Ishikawa (cell line): ENCODE measurements around the gene TRIM2.

Source experiments
- CEBPB ChIP-seq: IDR thresholded peaks from 2 replicates; pipeline ENCODE4 v1.6.1; 2012
- CREB1 ChIP-seq: IDR thresholded peaks from 2 replicates; pipeline ENCODE4 v1.6.1; 2012; ENCODE audit warnings: low read depth
- EGR1 ChIP-seq: IDR thresholded peaks from 2 replicates; pipeline ENCODE4 v1.6.1; 2012
- EP300 ChIP-seq: IDR thresholded peaks from 2 replicates; pipeline ENCODE4 v1.6.1; 2012; ENCODE audit warnings: borderline replicate concordance
- FOXM1 ChIP-seq: IDR thresholded peaks from 2 replicates; pipeline ENCODE4 v1.6.1; 2012; ENCODE audit warnings: low read depth, borderline replicate concordance
- NFIC ChIP-seq: IDR thresholded peaks from 2 replicates; pipeline ENCODE4 v1.6.1; 2012
- RAD21 ChIP-seq: IDR thresholded peaks from 2 replicates; pipeline ENCODE4 v1.6.1; 2012; ENCODE audit warnings: low read depth
- TAF1 ChIP-seq: IDR thresholded peaks from 2 replicates; pipeline ENCODE4 v1.6.1; 2012; ENCODE audit warnings: low read depth, mild to moderate bottlenecking
- TCF12 ChIP-seq: IDR thresholded peaks from 2 replicates; pipeline ENCODE4 v1.6.1; 2012; ENCODE audit warnings: low read depth
- TEAD4 ChIP-seq: IDR thresholded peaks from 2 replicates; pipeline ENCODE4 v1.6.1; 2012
- USF1 ChIP-seq: IDR thresholded peaks from 2 replicates; pipeline ENCODE4 v1.6.1; 2012
- YY1 ChIP-seq: IDR thresholded peaks from 2 replicates; pipeline ENCODE4 v1.6.1; 2012; ENCODE audit warnings: low read depth
- ZBTB7A ChIP-seq: IDR thresholded peaks from 2 replicates; pipeline ENCODE4 v1.6.1; 2012; ENCODE audit warnings: low read depth
- TF ChIP-seq, protein P1 (sequence below): IDR thresholded peaks from 2 replicates; pipeline ENCODE4 v1.6.1; 2012
- TF ChIP-seq, protein P2 (sequence below): IDR thresholded peaks from 2 replicates; pipeline ENCODE4 v1.6.1; 2012; ENCODE audit warnings: low read depth, mild to moderate bottlenecking

TRIM2 gene

GRCh38 chr4:153281476-153281875 lies 77.2 kb downstream of the TRIM2 start:
- no peak for TF ChIP-seq NFIC
- no peak for TF ChIP-seq ZBTB7A
- TF ChIP-seq CEBPB = no peak
- TF ChIP-seq TEAD4 = no peak
- no peak for TF ChIP-seq RAD21
- TF ChIP-seq CREB1 = no peak
- no peak for TF ChIP-seq EP300
- no peak for TF ChIP-seq EGR1

DNA sequence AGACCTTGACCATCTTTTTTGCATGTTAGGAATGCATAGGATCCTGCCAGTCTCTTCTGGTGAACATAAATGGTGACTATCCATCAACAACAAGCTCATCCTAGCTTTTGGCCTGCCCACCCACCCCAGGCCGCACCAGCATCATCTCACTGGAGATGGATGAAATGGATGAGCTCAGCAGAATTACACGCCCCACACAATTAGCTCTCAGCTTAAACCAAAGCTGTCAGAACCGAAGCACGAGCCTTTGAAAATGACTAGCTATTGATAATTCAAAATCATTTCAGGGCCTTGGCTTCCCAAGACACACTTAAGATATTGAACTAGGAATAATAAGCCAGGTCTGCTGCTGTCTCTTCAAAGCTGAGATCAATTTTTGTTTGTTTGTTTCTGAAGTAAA lies 77.8 kb downstream of the TRIM2 start:
- no peak for TF ChIP-seq TAF1
- TF ChIP-seq, protein P1, sequence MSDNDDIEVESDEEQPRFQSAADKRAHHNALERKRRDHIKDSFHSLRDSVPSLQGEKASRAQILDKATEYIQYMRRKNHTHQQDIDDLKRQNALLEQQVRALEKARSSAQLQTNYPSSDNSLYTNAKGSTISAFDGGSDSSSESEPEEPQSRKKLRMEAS = no peak
- no peak for TF ChIP-seq EGR1
- no peak for TF ChIP-seq NFIC
- TF ChIP-seq CREB1 = no peak
- TF ChIP-seq, protein P2, sequence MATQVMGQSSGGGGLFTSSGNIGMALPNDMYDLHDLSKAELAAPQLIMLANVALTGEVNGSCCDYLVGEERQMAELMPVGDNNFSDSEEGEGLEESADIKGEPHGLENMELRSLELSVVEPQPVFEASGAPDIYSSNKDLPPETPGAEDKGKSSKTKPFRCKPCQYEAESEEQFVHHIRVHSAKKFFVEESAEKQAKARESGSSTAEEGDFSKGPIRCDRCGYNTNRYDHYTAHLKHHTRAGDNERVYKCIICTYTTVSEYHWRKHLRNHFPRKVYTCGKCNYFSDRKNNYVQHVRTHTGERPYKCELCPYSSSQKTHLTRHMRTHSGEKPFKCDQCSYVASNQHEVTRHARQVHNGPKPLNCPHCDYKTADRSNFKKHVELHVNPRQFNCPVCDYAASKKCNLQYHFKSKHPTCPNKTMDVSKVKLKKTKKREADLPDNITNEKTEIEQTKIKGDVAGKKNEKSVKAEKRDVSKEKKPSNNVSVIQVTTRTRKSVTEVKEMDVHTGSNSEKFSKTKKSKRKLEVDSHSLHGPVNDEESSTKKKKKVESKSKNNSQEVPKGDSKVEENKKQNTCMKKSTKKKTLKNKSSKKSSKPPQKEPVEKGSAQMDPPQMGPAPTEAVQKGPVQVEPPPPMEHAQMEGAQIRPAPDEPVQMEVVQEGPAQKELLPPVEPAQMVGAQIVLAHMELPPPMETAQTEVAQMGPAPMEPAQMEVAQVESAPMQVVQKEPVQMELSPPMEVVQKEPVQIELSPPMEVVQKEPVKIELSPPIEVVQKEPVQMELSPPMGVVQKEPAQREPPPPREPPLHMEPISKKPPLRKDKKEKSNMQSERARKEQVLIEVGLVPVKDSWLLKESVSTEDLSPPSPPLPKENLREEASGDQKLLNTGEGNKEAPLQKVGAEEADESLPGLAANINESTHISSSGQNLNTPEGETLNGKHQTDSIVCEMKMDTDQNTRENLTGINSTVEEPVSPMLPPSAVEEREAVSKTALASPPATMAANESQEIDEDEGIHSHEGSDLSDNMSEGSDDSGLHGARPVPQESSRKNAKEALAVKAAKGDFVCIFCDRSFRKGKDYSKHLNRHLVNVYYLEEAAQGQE = no peak
- TF ChIP-seq USF1 = no peak
- no peak for TF ChIP-seq TEAD4
- no peak for TF ChIP-seq CEBPB
- TF ChIP-seq ZBTB7A = no peak
- TF ChIP-seq EP300 = no peak
- TF ChIP-seq RAD21 = no peak
- no peak for TF ChIP-seq TCF12
- TF ChIP-seq YY1 = no peak
- no peak for TF ChIP-seq FOXM1

GRCh38 chr4:153283260-153283659 lies 79.0 kb downstream of the TRIM2 start:
- no peak for TF ChIP-seq FOXM1
- TF ChIP-seq, protein P1 = no peak

- no peak for TF ChIP-seq TEAD4
- TF ChIP-seq NFIC = no peak
- TF ChIP-seq FOXM1 = no peak
- TF ChIP-seq CREB1 = no peak
- TF ChIP-seq EGR1 = no peak
- no peak for TF ChIP-seq USF1
- no peak for TF ChIP-seq TCF12
- TF ChIP-seq, protein P1 = no peak
- TF ChIP-seq ZBTB7A = no peak
- TF ChIP-seq RAD21 = no peak
- no peak for TF ChIP-seq EP300
- TF ChIP-seq TAF1 = no peak
- TF ChIP-seq YY1 = no peak
- TF ChIP-seq, protein P2 = no peak
- TF ChIP-seq CEBPB = no peak
Measured at GRCh38 chr4:153290134-153290533, 85.9 kb downstream of the TRIM2 start.

- TF ChIP-seq YY1 = no peak
Measured at GRCh38 chr4:153291562-153291961, 87.3 kb downstream of the TRIM2 start.

GRCh38 chr4:153292897-153293741 lies 88.9 kb downstream of the TRIM2 start:
- TF ChIP-seq YY1 = no peak
- TF ChIP-seq USF1 = no peak
- TF ChIP-seq, protein P1 = no peak
- no peak for TF ChIP-seq EGR1
- no peak for TF ChIP-seq FOXM1
- TF ChIP-seq EP300 = no peak
- TF ChIP-seq TAF1 = no peak
- TF ChIP-seq CEBPB = no peak
- TF ChIP-seq, protein P2 = no peak
- TF ChIP-seq ZBTB7A = no peak
